ENCODE measurements around the gene SLC6A5.

- TF ChIP-seq CTCF (IDR thresholded peaks at IDR 0.05) (no peak), POLR2A (IDR thresholded peaks at IDR 0.05) (no peak), POLR2AphosphoS5 (IDR thresholded peaks at IDR 0.05) (no peak)
Observed at GRCh38 chr11:20561915-20562314, 37.5 kb upstream of the SLC6A5 start.
